Ishikawa (cell line): ENCODE measurements around the gene HBA2.

ENCODE experiments used
- CEBPB ChIP-seq: IDR thresholded peaks from 2 replicates; pipeline ENCODE4 v1.6.1; 2012
- EP300 ChIP-seq: IDR thresholded peaks from 2 replicates; pipeline ENCODE4 v1.6.1; 2012; ENCODE audit warnings: borderline replicate concordance
- NFIC ChIP-seq: IDR thresholded peaks from 2 replicates; pipeline ENCODE4 v1.6.1; 2012
- TCF12 ChIP-seq: IDR thresholded peaks from 2 replicates; pipeline ENCODE4 v1.6.1; 2012; ENCODE audit warnings: low read depth
- YY1 ChIP-seq: IDR thresholded peaks from 2 replicates; pipeline ENCODE4 v1.6.1; 2012; ENCODE audit warnings: low read depth

GRCh38 chr16:143456-143855 is 29.2 kb upstream of the HBA2 start:
- TF ChIP-seq CEBPB: no peak
- TF ChIP-seq NFIC: no peak
- no peak for TF ChIP-seq TCF12
- no peak for TF ChIP-seq YY1
- TF ChIP-seq EP300: no peak
